Measurements from ENCODE around the gene DGKI.

- TF ChIP-seq CTCF (IDR thresholded peaks at IDR 0.05), result no peak
- no peak for TF ChIP-seq POLR2AphosphoS5 (IDR thresholded peaks at IDR 0.05)
- TF ChIP-seq EP300 (IDR thresholded peaks at IDR 0.05; ENCODE audit: low read depth), result no peak
These were observed 188.4 kb downstream of the DGKI start for GRCh38 chr7:137658190-137658900.
